Erythroblast (primary cell): ENCODE results near the gene FASN.

Experiments
- GATA1 ChIP-seq: IDR thresholded peaks from 2 replicates; pipeline ENCODE4 v1.6.1; 2011; ENCODE audit warnings: low read depth, mild to moderate bottlenecking, control low read depth, low read length, moderate library complexity
- POLR2A ChIP-seq: IDR thresholded peaks from 2 replicates; pipeline ENCODE4 v1.6.1; 2011; ENCODE audit warnings: mild to moderate bottlenecking, low read length

DNA sequence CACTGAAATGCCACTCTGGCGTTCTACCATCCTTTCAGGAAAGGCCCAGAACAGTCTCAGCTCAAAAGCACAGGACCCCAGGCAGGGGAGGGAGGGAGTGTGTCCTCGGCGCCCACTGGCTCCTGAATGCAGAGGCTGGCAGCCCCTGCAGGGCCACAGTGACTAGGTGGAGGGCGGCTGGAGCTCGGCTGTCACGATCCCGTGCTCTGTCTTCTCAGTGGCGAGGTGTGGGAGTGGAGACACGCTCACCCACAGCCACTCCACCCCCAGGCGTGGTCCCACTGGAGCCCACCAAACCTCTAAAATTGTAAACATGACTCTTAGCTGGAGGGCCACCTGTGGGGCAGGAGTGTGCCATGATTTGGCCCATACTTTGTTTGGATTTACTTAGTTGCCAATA lies 16.4 kb upstream of the FASN start:
- TF ChIP-seq POLR2A (no peak), GATA1 (no peak)
